ENCODE results near the gene ASB13. TPM values are rescaled to one million over a fixed set of nuclear protein-coding genes. Genes with fewer than 3 reads are reported as not detected.

ASB13 gene
- total and polyA plus RNA-seq, 2 of the 13 experiments (the other 11 are each of a cell fraction or from before 2014, with no cell fraction given), result 9.3 to 15.4 TPM

- TF ChIP-seq MXD3 (CRISPR knock-in tag; IDR thresholded peaks at IDR 0.05) (peak; percentile 45; the same call in 1 of the 2 replicates), HHEX (CRISPR knock-in tag; IDR thresholded peaks at IDR 0.05) (no peak), PHF21A (CRISPR knock-in tag; IDR thresholded peaks at IDR 0.05) (peak; percentile 69; the same call in 1 of the 2 replicates), ZNF691 (CRISPR knock-in tag; IDR thresholded peaks at IDR 0.05; ENCODE audit: borderline replicate concordance, low read depth) (peak; percentile 77; the same call in 1 of the 2 replicates), EEA1 (CRISPR knock-in tag; IDR thresholded peaks at IDR 0.05; ENCODE audit: borderline replicate concordance) (no peak), HIC2 (CRISPR knock-in tag; IDR thresholded peaks at IDR 0.05; ENCODE audit: low read depth) (peak; percentile 48; the same call in 1 of the 2 replicates), RFXANK (CRISPR knock-in tag; IDR thresholded peaks at IDR 0.05) (no peak), KDM2A (CRISPR knock-in tag; IDR thresholded peaks at IDR 0.05; ENCODE audit: borderline replicate concordance, low read depth) (peak; percentile 87), MAZ (IDR thresholded peaks at IDR 0.05; ENCODE audit: borderline replicate concordance, low read depth, low read length) (peak; percentile 42; the same call in 1 of the 2 replicates), MAZ (CRISPR knock-in tag; IDR thresholded peaks at IDR 0.05; ENCODE audit: low read depth) (peak; percentile 38; the same call in 1 of the 2 replicates), SMAD3 (CRISPR knock-in tag; IDR thresholded peaks at IDR 0.05) (0 out of 2 replicates have a peak, but pooled peaks have one; percentile 42), BRD4 (CRISPR knock-in tag; IDR thresholded peaks at IDR 0.05) (no peak), ZNF572 (CRISPR knock-in tag; IDR thresholded peaks at IDR 0.05) (0 out of 2 replicates have a peak, but pooled peaks have one; percentile 46), TRIM22 (IDR thresholded peaks at IDR 0.05) (no peak), SP1 (IDR thresholded peaks at IDR 0.05) (no peak), SP1 (CRISPR knock-in tag; IDR thresholded peaks at IDR 0.05) (peak; percentile 55; the same call in 1 of the 2 replicates), ZBTB33 (CRISPR knock-in tag; IDR thresholded peaks at IDR 0.05) (peak; percentile 44; the same call in 1 of the 2 replicates), PCBP1 (IDR thresholded peaks at IDR 0.05; ENCODE audit: borderline replicate concordance, low read depth, low read length) (0 out of 2 replicates have a peak, but pooled peaks have one; percentile 27), RARA (CRISPR knock-in tag; IDR thresholded peaks at IDR 0.05) (0 out of 2 replicates have a peak, but pooled peaks have one; percentile 54), SIN3B (IDR thresholded peaks at IDR 0.05; ENCODE audit: low read length) (no peak), ZNF644 (CRISPR knock-in tag; IDR thresholded peaks at IDR 0.05; ENCODE audit: low read depth) (0 out of 2 replicates have a peak, but pooled peaks have one; percentile 13), CBFB (CRISPR knock-in tag; IDR thresholded peaks at IDR 0.05) (no peak; the same call in 1 of the 2 replicates), SPEN (CRISPR knock-in tag; IDR thresholded peaks at IDR 0.05; ENCODE audit: low read depth) (peak; percentile 80)
Observed at GRCh38 chr10:5623081-5623748, 43.2 kb downstream of the ASB13 start (continued).
